Neural crest cell (in vitro differentiated cells): Measurements from ENCODE around the gene CLDN5. TPM values are rescaled to one million over a fixed set of nuclear protein-coding genes. Genes with fewer than 3 reads are reported as not detected.

ENCODE experiments used
- DNase-seq: peaks from one replicate; pipeline ENCODE4 v3.0.0; 2021; ENCODE audit warnings: low read depth, mixed read lengths, low spot score
- H3K27ac Mint-ChIP-seq: one replicate; pipeline ENCODE4 v1.8.0; 2021; ENCODE audit warnings: mild to moderate bottlenecking, mixed read lengths; ENCODE audit not compliant: unreplicated experiment
- H3K27me3 Mint-ChIP-seq: 2 replicates; pipeline ENCODE4 v1.8.0; 2021; ENCODE audit warnings: low read depth, mild to moderate bottlenecking, mixed read lengths
- H3K36me3 Mint-ChIP-seq: 2 replicates; pipeline ENCODE4 v1.8.0; 2021; ENCODE audit warnings: low read depth, mild to moderate bottlenecking, mixed read lengths
- H3K4me1 Mint-ChIP-seq: 2 replicates; pipeline ENCODE4 v1.8.0; 2021; ENCODE audit warnings: mixed read lengths
- H3K4me3 Mint-ChIP-seq: one replicate; pipeline ENCODE4 v1.8.0; 2021; ENCODE audit warnings: mild to moderate bottlenecking, mixed read lengths
- H3K9me3 Mint-ChIP-seq: 2 replicates; pipeline ENCODE4 v1.8.0; 2021; ENCODE audit warnings: mixed read lengths
- total RNA-seq: library from RNA; stranded (reverse); gene quantifications from 2 replicates; pipeline ENCODE4 v1.2.1, GENCODE V29; 2021
- TF ChIP-seq, protein P1 (sequence below): fragments of 200-600 bp; sonication (generic); conservative IDR thresholded peaks from 2 replicates; pipeline ENCODE4 v1.5.0; 2021; ENCODE audit warnings: antibody characterized with exemption, mild to moderate bottlenecking

The CLDN5 gene
- total RNA-seq, 1 donor from 2014 or later = 1.3 TPM

DNA sequence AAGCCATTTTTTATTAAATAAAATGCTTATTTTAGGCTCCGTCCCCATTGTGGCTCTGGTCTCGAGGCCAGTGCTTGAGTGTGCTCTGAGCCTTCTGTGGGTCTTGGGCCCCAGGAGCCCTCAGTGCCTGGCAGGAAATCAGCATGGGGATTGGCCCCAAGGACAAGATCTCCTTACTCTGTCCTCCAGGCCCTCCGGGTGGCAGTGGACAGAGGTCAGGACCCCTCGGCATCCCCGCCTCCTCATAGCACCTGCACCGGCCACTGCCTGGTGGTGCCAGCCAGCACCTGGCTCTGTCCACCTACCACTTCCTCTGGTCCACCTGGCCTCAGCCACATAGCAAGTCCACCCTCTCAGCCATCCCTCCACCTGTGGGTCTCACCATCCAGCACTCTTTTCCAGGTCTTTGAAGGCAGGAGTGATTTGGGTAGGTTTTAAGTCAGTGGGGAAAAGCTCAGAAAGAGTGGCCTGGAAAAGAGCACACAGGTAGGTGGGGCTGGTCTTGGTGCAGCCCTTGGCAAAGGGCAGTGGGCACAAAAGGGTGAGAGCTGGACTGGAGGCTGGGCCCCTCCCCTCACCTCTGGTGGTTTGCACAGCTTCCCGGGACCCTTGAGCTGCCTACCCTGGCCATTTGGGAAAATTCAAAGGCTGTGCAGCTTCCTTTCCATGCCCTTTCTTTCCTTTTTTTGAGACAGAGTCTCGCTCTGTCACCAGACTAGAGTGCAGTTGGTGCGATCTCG is 3.5 kb downstream of the CLDN5 start:
- Mint-ChIP-seq H3K27me3 (peaks cover 47% of the 10 kb centered on the region), H3K36me3 (peaks cover 4% of the 10 kb centered on the region), H3K9me3 (no peaks in the 10 kb centered on the region), H3K4me1 (peaks cover 9% of the 10 kb centered on the region), H3K27ac (no peak overlapping the region), H3K4me3 (no peak overlapping the region)
- TF ChIP-seq, protein P1, sequence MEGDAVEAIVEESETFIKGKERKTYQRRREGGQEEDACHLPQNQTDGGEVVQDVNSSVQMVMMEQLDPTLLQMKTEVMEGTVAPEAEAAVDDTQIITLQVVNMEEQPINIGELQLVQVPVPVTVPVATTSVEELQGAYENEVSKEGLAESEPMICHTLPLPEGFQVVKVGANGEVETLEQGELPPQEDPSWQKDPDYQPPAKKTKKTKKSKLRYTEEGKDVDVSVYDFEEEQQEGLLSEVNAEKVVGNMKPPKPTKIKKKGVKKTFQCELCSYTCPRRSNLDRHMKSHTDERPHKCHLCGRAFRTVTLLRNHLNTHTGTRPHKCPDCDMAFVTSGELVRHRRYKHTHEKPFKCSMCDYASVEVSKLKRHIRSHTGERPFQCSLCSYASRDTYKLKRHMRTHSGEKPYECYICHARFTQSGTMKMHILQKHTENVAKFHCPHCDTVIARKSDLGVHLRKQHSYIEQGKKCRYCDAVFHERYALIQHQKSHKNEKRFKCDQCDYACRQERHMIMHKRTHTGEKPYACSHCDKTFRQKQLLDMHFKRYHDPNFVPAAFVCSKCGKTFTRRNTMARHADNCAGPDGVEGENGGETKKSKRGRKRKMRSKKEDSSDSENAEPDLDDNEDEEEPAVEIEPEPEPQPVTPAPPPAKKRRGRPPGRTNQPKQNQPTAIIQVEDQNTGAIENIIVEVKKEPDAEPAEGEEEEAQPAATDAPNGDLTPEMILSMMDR = no peak
- no peak for DNase-seq

DNA sequence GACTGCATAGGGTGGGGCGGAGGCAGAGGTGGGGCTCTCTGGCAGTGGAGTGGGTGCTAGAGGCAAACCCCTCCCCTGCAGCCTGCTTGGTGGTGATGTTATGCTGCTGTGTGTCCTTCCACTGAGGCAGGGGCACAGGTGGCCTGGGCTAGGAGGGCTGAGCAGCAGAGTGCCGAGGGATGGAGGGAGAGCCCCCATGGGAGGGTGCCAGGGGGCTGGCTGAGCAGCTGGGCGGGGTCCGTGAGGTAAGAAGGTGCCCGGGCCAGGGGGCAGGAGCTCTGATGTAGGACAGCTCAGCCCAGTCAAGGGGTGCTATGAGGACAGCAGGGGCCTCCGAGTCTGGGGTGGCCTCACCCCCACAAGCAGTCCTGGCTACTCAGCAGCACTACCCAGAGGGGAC is 4.2 kb downstream of the CLDN5 start:
- TF ChIP-seq, protein P1 = no peak
- Mint-ChIP-seq H3K4me3 (no peak overlapping the region), H3K4me1 (peaks cover 15% of the 10 kb centered on the region), H3K36me3 (peaks cover 10% of the 10 kb centered on the region), H3K27ac (no peak overlapping the region), H3K9me3 (no peaks in the 10 kb centered on the region), H3K27me3 (peaks cover 39% of the 10 kb centered on the region)
- no peak for DNase-seq

- TF ChIP-seq, protein P1 = no peak
- Mint-ChIP-seq H3K36me3 (peaks cover 14% of the 10 kb centered on the region), H3K9me3 (no peaks in the 10 kb centered on the region), H3K27ac (no peak overlapping the region), H3K27me3 (peaks cover 34% of the 10 kb centered on the region), H3K4me3 (no peak overlapping the region), H3K4me1 (peaks cover 15% of the 10 kb centered on the region)
- DNase-seq = no peak
Observed at GRCh38 chr22:19519041-19519926, 4.9 kb downstream of the CLDN5 start.

DNA sequence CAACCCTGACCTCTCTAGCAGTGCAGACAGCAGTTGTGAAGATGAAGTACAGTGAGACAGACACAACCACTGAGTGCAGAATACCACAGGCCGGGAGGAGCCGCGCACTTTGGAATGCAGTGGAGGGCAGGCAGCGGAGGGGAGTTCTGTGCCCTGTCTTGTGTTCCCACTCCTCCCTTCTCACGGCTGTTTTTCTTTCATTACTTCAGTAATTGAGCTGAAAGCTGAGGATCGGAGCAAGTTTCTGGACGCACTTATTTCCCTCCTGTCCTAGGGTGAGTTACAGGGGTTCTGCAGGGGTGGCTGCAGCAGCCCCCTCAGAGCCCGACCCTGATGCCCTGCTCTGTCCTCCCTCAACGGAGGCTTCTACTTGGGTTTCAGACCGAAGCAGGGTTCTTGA is 5.6 kb downstream of the CLDN5 start:
- Mint-ChIP-seq H3K9me3 (no peaks in the 10 kb centered on the region), H3K36me3 (peaks cover 19% of the 10 kb centered on the region), H3K27ac (no peak overlapping the region), H3K4me1 (peaks cover 15% of the 10 kb centered on the region), H3K27me3 (peaks cover 29% of the 10 kb centered on the region), H3K4me3 (peak overlapping the region; percentile 15)
- DNase-seq = no peak
- TF ChIP-seq, protein P1 = no peak

- TF ChIP-seq, protein P1 = no peak
- peaks cover 23% of the 10 kb centered on the region for H3K36me3 Mint-ChIP-seq
- H3K27ac Mint-ChIP-seq = no peak overlapping the region
- H3K4me3 Mint-ChIP-seq = peak overlapping the region; percentile 15
- peaks cover 24% of the 10 kb centered on the region for H3K27me3 Mint-ChIP-seq
- no peaks in the 10 kb centered on the region for H3K9me3 Mint-ChIP-seq
- no peak for DNase-seq
- H3K4me1 Mint-ChIP-seq = peaks cover 14% of the 10 kb centered on the region
Observed at GRCh38 chr22:19517919-19518611, 6.1 kb downstream of the CLDN5 start.
